GM15510 (cell line): Measurements from ENCODE around the gene STAT3.

ENCODE experiments used
- POLR2A ChIP-seq: IDR thresholded peaks from 3 replicates; pipeline ENCODE4 v1.6.1; 2011; ENCODE audit warnings: borderline replicate concordance; ENCODE audit not compliant: insufficient read length; ENCODE audit errors: extremely low read depth

The STAT3 gene

DNA sequence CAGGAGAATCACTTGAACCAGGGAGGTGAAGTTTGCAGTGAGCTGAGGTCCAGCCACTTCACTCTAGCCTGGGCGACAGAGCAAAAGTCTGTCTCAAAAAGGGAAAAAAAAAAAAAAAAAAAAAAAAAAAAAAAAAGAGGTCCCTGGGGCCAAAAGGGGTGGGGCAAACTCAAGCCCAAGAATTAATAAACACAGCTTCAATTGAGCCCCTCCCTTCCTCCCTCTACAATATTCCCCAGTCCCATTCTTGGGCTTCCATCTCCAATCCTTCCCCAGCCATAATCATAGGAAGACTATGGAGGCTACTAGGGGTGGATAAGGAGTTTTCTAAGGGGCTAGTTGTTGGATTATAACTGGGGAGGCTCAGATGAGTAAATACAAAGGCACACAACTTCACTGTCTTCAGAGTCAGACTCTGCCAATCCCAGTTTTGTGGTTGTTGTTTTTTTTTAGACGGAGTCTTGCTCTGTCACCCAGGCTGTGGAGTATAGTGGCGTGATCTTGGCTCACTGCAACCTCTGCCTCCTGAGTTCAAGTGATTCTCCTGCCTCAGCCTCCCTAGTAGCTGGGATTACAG is 25.3 kb upstream of the STAT3 start:
- TF ChIP-seq POLR2A: no peak

GRCh38 chr17:42411905-42412679 is 23.9 kb upstream of the STAT3 start:
- no peak for TF ChIP-seq POLR2A

- TF ChIP-seq POLR2A: no peak
Measured at GRCh38 chr17:42411361-42411760, 23.1 kb upstream of the STAT3 start.

DNA sequence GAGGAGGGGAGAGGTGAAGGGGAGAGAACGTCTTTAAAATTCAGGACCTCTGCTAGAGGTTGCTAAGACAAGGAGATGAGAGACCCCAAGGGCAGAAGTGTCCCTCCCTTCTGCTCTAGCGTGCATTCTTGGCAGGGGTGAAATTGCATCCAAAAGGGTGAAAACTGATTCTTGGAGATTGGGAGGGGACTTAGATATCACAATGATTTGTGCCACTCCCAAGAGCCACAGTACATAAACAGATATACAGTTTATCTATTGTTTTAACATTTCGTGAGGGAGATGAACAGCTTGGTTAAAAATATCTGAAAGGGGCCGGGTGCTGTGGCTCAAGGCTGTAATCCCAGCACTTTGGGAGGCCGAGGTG is 22.1 kb upstream of the STAT3 start:
- TF ChIP-seq POLR2A: no peak

DNA sequence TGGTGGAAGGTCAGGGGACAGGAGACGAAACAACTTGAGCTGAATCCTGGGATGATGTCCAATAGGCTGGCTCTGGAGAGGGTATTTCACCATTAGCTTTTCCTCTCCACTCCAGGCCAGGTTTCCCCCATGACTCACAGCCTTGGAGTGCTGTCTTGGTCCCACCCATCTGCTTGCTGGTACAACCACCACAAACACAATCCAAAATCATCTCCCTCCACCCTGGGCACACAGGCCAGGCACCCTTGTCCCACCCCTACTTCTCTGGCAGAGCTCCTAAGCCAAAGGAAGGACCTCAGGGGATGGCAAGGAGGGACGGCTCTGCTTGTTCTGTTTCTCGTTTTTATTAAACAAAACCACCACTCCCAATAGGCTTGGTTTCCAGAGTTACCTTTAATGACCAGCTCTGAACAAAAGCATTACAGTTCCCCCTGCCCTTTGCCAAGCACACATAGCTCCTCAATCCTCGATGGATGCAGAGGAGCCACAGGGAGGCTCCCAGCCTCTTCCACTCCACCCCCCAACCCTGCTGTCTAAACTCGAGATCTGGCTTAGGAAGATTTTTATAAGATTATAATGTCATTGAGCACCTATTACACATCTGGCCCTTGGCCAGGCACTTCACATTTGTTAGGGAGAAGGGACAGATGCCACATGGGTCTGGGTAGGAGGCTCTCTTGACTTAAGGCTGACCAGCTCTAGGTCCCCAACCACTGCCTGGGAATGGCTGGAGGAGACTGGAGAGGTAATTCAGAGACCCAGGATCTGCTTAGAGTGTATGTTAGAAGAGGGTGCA is 21.5 kb upstream of the STAT3 start:
- no peak for TF ChIP-seq POLR2A

- TF ChIP-seq POLR2A: no peak
Measured at GRCh38 chr17:42408061-42408460, 19.8 kb upstream of the STAT3 start.

GRCh38 chr17:42407289-42407836 is 19.1 kb upstream of the STAT3 start:
- no peak for TF ChIP-seq POLR2A

- TF ChIP-seq POLR2A: no peak
Measured at GRCh38 chr17:42406615-42407288, 18.5 kb upstream of the STAT3 start.

GRCh38 chr17:42405963-42406495 is 17.8 kb upstream of the STAT3 start:
- TF ChIP-seq POLR2A: no peak

DNA sequence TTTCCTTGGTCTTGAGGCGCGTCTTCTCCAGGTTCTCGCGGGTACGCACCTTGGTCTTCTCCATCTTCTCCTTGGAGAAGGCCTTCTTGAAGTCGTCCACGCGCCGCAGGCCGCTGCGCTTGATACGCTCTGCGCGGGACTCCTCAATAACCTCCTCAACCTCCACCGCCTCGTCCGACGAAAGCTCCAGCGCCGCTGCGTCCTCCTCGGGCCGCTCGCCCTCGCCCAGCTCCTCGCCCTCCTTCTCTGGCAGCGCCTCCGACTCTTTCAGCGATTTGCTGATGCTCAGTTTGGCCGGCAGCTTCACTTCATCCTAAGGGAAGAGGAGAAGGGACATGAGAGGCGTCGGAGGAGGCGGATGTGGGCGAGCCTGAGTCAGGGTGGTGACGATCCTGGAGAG is 16.8 kb upstream of the STAT3 start:
- no peak for TF ChIP-seq POLR2A

- TF ChIP-seq POLR2A: no peak
Measured at GRCh38 chr17:42404326-42405055, 16.2 kb upstream of the STAT3 start.

DNA sequence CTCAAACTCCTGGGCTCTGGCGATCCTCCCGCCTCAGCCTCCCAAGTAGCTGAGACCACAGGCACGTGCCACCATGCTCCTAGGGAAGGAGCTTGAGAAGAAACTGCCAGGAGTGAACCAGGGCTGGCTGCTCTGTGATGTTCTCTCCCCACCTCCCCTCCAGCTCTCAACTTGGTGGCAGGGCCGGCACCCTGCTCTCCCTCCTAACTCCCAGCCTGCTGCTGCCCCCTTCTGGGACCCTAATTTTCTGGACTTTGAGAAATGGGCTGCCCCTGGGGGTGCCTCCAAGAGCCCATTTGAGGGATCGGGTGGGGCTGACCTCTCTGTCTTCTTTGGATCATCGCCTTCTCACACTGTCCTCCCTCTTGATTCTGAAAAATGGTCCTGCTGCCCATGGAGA is 14.9 kb upstream of the STAT3 start:
- TF ChIP-seq POLR2A: no peak

DNA sequence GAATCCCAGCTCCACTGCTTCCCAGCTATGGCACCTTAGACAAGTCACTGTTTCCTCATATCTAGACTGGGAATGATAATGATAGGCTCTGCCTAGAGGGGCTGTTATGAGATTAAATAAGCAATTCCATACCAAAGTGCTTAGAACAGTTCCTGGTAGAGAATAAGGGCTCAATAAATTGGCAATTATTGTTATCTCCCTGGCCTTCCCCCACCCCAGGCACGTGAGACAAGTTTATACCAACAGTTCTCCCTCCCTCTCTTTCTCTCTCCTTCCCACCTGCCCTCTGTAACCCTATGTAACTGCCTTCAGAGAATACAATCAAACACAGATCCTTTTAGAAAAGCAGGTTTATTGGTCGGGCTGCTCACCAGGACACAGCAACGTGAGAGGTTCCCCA is 13.9 kb upstream of the STAT3 start:
- no peak for TF ChIP-seq POLR2A

- no peak for TF ChIP-seq POLR2A
Measured at GRCh38 chr17:42399948-42400843, 12.0 kb upstream of the STAT3 start.

DNA sequence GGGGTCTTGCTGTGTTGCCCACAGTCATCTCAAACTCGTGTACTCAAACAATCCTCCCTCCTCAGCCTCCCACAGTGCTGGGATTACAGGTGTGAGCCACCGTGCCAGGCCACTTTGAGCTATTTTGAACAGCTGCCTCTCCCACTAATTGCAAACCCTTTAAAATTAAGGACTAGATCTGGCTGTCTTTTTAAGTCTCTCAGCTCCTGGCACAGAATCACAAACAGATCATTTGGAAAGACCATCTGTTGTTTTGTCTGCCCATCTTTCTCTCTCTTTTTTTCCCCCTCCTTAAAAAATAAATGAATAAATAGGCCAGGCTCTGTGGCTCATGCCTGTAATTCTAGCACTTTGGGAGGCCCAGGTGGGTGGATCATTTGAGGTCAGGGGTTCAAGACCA is 10.9 kb upstream of the STAT3 start:
- TF ChIP-seq POLR2A: no peak
